ENCODE measurements around the gene MRPL55.

GRCh38 chr1:228150120-228150460 is 41.0 kb upstream of the MRPL55 start:
- TF ChIP-seq CTCF (conservative IDR thresholded peaks at IDR 0.05; ENCODE audit: low read length) (no peak), EZH2phosphoT487 (IDR thresholded peaks at IDR 0.05; ENCODE audit: borderline replicate concordance) (no peak)
